Spleen (tissue), 7 donors: ENCODE data around the gene CRB1.

Source experiments
- CTCF ChIP-seq, 11 experiments: fragments of 200-600 bp in 7 of 11; fragments of 450-650 bp in 4 of 11; sonication (generic) in 4 of 11; IDR thresholded peaks in 8 of 11; conservative IDR thresholded peaks in 3 of 11; 1 replicate in 7 of 11; 2 replicates in 4 of 11; pipeline versions ENCODE4 v1.4.0 to v1.8.0; 2016 to 2021; ENCODE audit warnings: antibody characterized with exemption in 11 of 11, inconsistent platforms in 4 of 11, mild to moderate bottlenecking in 1 of 11
- POLR2A ChIP-seq, 3 donors: fragments of 450-650 bp; IDR thresholded peaks; one replicate each; pipeline ENCODE4 v1.5.1; 2017; ENCODE audit warnings: antibody characterized with exemption in 3 of 3, mild to moderate bottlenecking in 1 of 3
- POLR2AphosphoS5 ChIP-seq, 3 donors: sonication (generic); formaldehyde crosslinking; IDR thresholded peaks; one replicate each; pipeline ENCODE4 v1.5.1; 2017; ENCODE audit warnings: antibody characterized with exemption in 3 of 3
- donor health status: DM: no; HTN: no; CAD: no; lungs with moderate emphysema.
- donor health status: DM: no; HTN: no; CAD: no.
- donor health status: DM: no; HTN: no; CAD: no.

- no peak for TF ChIP-seq CTCF (IDR thresholded peaks at IDR 0.05 in 8 of 11, conservative IDR thresholded peaks at IDR 0.05 in 3 of 11)
- no peak for TF ChIP-seq POLR2A (IDR thresholded peaks at IDR 0.05)
- TF ChIP-seq POLR2AphosphoS5 (IDR thresholded peaks at IDR 0.05): no peak
Observed at GRCh38 chr1:197391303-197392226, 123.5 kb downstream of the CRB1 start.
